ENCODE results near the gene C19orf85. TPM values are rescaled to one million over a fixed set of nuclear protein-coding genes. Genes with fewer than 3 reads are reported as not detected.

Gene C19orf85
- total and polyA plus RNA-seq, 2 donors (not counting 1 experiment from before 2014, with no cell fraction given), result not detected

GRCh38 chr19:55477905-55478304, 13.4 kb upstream of the C19orf85 start:
- no peak overlapping the region for H3K9ac ChIP-seq (ENCODE audit: insufficient read depth, low read length)
- TF ChIP-seq EZH2 (IDR thresholded peaks at IDR 0.05; ENCODE audit: low read length, missing control alignments), result no peak
- no peak for TF ChIP-seq CTCF (conservative IDR thresholded peaks at IDR 0.05 in 1 of 2, IDR thresholded peaks at IDR 0.05 in 1 of 2; ENCODE audit: low read depth in 1 of 2, low read length in 2 of 2)
- H3K4me2 ChIP-seq (ENCODE audit: extremely low read depth, insufficient read depth, low read length), result peak overlapping the region; percentile 94
- H4K20me1 ChIP-seq (ENCODE audit: control insufficient read depth, extremely low read depth, insufficient read depth, low read length), result no peaks in the 10 kb centered on the region
- peaks cover 9% of the 10 kb centered on the region for H3K36me3 ChIP-seq (ENCODE audit: control insufficient read depth, insufficient read depth, low read length)
- no peak overlapping the region for H2AFZ ChIP-seq (ENCODE audit: low read length)
- no peak for DNase-seq (ENCODE audit: low read depth in 2 of 2)
- no peaks in the 10 kb centered on the region for H3K27me3 ChIP-seq (ENCODE audit: control insufficient read depth, insufficient read depth, low read length)
- no peaks in the 10 kb centered on the region for H3K4me1 ChIP-seq (ENCODE audit: control insufficient read depth, extremely low read depth, insufficient read depth, low read length)
- no peaks in the 10 kb centered on the region for H3K9me3 ChIP-seq (ENCODE audit: control insufficient read depth, insufficient read depth, low read depth, low read length)
- H3K4me3 ChIP-seq (replicated peaks in 1 of 4; ENCODE audit: control extremely low read depth in 1 of 4, insufficient read depth in 1 of 4, low read depth in 3 of 4, low read length in 4 of 4), result peak overlapping the region; percentile 77 to 91 (median 82)
- H3K27ac ChIP-seq (ENCODE audit: insufficient read depth, low read length), result no peak overlapping the region
- peaks cover 18% of the 10 kb centered on the region for H3K79me2 ChIP-seq (ENCODE audit: control insufficient read depth, insufficient read depth, low read length)

GRCh38 chr19:55476100-55476775, 11.7 kb upstream of the C19orf85 start, which contains the start of gene ZNF628:
ZNF628 (plus strand) TSS chr19:55476617; CDS start chr19:55479911, 3,294 bp downstream.
- no peaks in the 10 kb centered on the region for H3K9me3 ChIP-seq (ENCODE audit: control insufficient read depth, insufficient read depth, low read depth, low read length)
- peak within 1 kb of the TSS; percentile 73 for H3K27ac ChIP-seq (ENCODE audit: insufficient read depth, low read length)
- peak within 1 kb of the TSS; percentile 94 for H3K4me2 ChIP-seq (ENCODE audit: extremely low read depth, insufficient read depth, low read length)
- TF ChIP-seq CTCF (conservative IDR thresholded peaks at IDR 0.05 in 1 of 2, IDR thresholded peaks at IDR 0.05 in 1 of 2; ENCODE audit: low read depth in 1 of 2, low read length in 2 of 2) (no peak), EZH2 (IDR thresholded peaks at IDR 0.05; ENCODE audit: low read length, missing control alignments) (no peak)
- no peaks in the 10 kb centered on the region for H4K20me1 ChIP-seq (ENCODE audit: control insufficient read depth, extremely low read depth, insufficient read depth, low read length)
- H2AFZ ChIP-seq (ENCODE audit: low read length), result peak within 1 kb of the TSS; percentile 73
- no peaks in the 10 kb centered on the region for H3K4me1 ChIP-seq (ENCODE audit: control insufficient read depth, extremely low read depth, insufficient read depth, low read length)
- H3K9ac ChIP-seq (ENCODE audit: insufficient read depth, low read length), result peak within 1 kb of the TSS; percentile 62
- peak; percentile 98 for DNase-seq (ENCODE audit: low read depth in 2 of 2)
- H3K4me3 ChIP-seq (replicated peaks in 1 of 4; ENCODE audit: control extremely low read depth in 1 of 4, insufficient read depth in 1 of 4, low read depth in 3 of 4, low read length in 4 of 4), result peak within 1 kb of the TSS; percentile 77 to 91 (median 82)
- H3K36me3 ChIP-seq (ENCODE audit: control insufficient read depth, insufficient read depth, low read length), result peaks cover under 1% of the 10 kb centered on the region
- no peaks in the 10 kb centered on the region for H3K27me3 ChIP-seq (ENCODE audit: control insufficient read depth, insufficient read depth, low read length)
- peaks cover 18% of the 10 kb centered on the region for H3K79me2 ChIP-seq (ENCODE audit: control insufficient read depth, insufficient read depth, low read length)

- H3K9me3 ChIP-seq (ENCODE audit: control insufficient read depth, insufficient read depth, low read depth, low read length), result no peaks in the 10 kb centered on the region
- H3K79me2 ChIP-seq (ENCODE audit: control insufficient read depth, insufficient read depth, low read length), result peaks cover 15% of the 10 kb centered on the region
- H2AFZ ChIP-seq (ENCODE audit: low read length), result no peak overlapping the region
- H3K27ac ChIP-seq (ENCODE audit: insufficient read depth, low read length), result peak overlapping the region; percentile 10
- TF ChIP-seq EZH2 (IDR thresholded peaks at IDR 0.05; ENCODE audit: low read length, missing control alignments), result no peak
- TF ChIP-seq CTCF (conservative IDR thresholded peaks at IDR 0.05 in 1 of 2, IDR thresholded peaks at IDR 0.05 in 1 of 2; ENCODE audit: low read depth in 1 of 2, low read length in 2 of 2), result no peak
- no peaks in the 10 kb centered on the region for H3K4me1 ChIP-seq (ENCODE audit: control insufficient read depth, extremely low read depth, insufficient read depth, low read length)
- DNase-seq (ENCODE audit: low read depth in 2 of 2), result peak in 1 of 2 donors; percentile 92
- H3K4me3 ChIP-seq (replicated peaks in 1 of 4; ENCODE audit: control extremely low read depth in 1 of 4, insufficient read depth in 1 of 4, low read depth in 3 of 4, low read length in 4 of 4), result no peak overlapping the region
- no peak overlapping the region for H3K9ac ChIP-seq (ENCODE audit: insufficient read depth, low read length)
- H4K20me1 ChIP-seq (ENCODE audit: control insufficient read depth, extremely low read depth, insufficient read depth, low read length), result no peaks in the 10 kb centered on the region
- H3K27me3 ChIP-seq (ENCODE audit: control insufficient read depth, insufficient read depth, low read length), result no peaks in the 10 kb centered on the region
- H3K36me3 ChIP-seq (ENCODE audit: control insufficient read depth, insufficient read depth, low read length), result no peaks in the 10 kb centered on the region
- H3K4me2 ChIP-seq (ENCODE audit: extremely low read depth, insufficient read depth, low read length), result no peak overlapping the region
Observed at GRCh38 chr19:55474269-55475265, 10.0 kb upstream of the C19orf85 start.

Data from fibroblast of lung (primary cell).